GM03348 (cell line): ENCODE measurements around the gene VSNL1.

Experiments
- DNase-seq: peaks from one replicate; pipeline ENCODE4 v3.0.0; 2012; ENCODE audit warnings: low spot score

The VSNL1 gene

DNA sequence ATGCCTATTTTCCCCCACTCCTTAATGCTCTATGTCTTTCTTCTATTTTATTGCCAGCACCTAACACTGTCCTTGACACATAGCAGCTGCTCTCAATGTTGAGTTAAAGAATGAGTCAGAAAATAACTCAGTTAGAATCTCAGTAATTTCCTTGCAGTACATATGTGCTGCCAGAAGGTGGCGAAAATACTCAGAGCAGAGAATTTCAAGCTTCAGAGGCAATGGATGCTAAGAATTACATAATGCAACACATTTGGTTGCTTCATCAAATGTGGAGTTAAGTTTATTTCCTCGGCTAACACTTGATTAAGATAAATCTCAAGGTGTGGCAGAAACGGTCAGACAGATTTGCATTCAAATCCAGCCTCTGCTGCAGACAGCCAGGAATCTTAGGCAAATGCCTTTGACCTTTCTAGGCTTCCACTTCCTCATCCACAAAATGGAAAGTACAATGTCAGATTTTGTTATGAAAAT lies 105.6 kb downstream of the VSNL1 start:
- peak; percentile 79 for DNase-seq

DNA sequence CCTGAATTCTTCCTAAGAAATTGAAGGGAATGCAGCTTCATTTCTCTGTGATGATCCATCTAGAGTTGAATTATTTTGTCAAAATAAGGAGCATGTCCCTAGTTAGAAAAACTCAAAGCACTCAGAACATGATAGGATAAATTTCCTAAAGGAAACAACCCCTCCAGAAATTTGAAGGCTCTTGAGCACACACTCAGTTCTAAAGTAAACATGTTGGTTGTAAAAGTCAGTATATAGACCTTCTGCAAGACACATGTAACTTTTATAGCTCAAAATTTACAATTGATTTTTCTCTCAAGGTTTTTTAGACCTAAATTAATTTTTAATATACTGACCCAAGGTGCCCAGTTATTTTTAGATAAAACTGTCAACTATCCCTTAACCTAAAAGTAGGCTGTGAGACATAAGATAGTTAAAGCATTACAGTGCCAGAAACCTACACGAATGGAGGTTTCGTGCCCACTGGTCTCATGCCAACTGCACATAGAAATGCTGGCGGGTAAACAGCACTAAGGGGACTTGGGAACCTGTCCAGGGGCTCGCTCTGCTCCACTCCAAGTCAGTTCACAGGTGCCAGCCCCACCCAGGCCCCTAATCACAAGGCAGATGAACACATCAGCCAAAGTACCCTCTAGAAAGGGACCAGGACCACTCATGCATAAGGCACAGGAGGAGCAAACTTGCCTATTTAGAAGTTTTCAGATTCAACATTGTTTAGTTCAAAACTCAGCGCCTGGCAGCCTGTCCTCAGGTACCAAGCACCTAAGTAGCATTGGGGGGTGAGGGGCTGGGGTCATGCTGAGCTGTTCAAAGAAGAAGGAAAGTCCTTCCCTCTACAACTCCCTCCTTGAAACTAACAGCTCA lies 106.6 kb downstream of the VSNL1 start:
- no peak for DNase-seq

DNA sequence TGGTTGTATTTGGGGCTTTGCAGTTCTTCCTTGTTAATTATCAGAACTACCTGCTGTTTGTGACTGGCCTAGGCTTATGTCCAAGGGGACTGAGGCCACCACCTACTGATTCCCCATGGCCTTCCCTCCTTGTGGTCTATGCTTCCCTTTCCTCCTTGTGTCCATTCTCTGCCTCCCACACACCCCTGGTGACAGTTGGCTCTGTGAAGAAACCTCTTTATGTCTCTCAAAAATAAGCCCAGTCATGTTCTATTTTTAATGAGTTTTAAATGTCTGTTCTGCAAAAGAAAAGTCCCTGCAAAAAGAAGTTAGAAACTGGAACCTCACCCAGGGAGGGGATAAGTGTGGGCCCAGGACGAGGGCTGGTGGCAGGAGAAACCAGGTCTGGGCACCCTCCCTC lies 108.1 kb downstream of the VSNL1 start:
- no peak for DNase-seq

DNA sequence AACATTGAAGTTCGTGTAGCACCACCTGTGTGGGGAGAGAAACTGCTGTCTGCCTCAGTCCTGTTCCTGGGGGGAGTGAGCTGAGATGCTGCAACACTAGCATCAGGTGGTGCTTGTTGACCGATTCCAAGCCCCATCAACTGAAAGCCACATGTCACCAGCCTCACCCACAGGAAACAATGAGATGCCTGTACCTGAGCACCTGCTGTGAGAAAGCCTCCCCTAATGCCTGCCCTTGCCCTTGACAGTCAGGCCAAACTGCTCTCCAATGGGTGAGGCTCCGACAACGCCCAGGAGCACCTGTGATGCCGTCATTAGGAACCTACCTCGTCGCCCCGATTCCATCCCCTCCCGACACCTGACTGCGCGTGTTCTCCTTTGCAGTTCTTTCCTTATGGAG lies 108.5 kb downstream of the VSNL1 start:
- DNase-seq = no peak

DNA sequence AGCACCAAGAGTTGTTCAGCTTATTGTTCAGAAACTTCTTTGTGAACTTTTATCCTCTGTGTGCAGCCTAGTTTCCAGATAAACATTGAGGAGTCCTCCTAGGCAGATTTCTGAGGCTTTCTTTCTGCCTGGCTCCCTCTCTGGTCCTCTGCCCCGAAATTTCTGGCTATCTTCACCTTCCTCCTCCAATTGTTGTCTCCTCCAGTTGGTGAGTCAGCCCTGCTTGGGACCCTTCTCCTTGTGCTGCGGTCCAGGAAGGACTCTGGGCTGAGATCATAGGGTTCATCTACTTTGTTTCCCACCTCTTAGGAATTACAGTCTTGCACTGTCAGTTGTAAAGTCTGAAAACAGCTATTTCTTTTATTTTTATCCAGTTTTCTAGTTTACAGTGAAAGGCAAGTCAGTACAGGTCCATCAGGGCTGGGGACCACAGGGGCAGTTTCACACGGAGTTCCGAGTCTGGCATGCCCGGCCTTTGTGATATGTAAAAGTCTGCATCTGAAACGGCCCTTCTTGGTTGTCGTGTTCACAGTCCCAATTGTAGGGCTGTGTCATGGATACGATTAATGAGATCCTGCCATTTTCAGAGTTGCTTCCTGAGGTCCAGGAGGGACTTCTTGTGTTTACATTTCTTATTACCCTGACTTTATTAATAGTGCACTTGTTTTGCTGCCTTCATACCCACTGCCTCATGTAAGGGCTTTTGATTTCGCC lies 112.3 kb downstream of the VSNL1 start:
- no peak for DNase-seq

DNA sequence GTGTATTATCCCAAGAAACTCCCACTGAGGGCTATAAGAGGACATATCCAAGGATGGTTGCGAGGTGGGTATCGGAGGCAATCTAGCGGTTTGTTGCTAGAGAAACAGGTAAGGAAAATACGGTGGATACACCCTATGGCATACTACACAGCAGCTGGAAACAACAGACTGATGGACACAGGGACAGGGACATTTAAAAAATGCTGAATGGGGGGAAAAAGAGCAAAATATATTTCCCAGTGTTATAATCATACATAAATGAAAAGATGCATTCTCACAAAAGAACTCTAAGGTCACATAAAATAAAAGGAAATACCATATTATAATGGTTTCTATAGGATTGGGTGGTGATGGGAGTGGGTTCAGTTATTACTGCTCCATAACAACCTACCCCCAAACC lies 117.3 kb downstream of the VSNL1 start:
- no peak for DNase-seq

DNA sequence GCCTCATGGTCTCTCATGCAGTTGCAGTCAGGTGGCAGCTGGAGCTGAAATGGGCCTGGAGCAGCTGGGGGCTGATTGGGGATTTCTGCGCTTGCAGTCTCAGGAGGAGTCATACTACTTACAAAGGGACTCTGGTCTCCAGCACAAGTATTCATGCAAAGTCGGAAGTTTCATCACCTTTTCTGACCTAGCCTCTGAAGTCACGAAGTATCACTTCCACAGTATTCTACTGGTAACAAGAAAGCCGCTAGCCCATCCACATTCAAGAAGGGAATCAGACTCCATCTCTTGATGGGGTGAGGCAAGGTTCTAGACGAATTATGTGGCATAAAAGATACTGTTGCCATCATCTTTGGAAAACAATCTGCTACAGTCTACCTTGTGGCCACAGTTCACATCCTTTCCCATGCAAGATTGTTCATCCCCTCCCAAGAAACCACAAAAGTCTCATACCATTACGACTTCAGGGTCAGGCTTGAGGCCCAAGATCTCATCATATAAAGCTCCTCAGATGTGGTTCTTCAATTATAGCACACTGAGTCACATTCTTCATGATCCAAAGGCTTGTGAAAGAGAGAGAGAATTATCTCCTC lies 117.9 kb downstream of the VSNL1 start:
- DNase-seq = peak; percentile 35

DNA sequence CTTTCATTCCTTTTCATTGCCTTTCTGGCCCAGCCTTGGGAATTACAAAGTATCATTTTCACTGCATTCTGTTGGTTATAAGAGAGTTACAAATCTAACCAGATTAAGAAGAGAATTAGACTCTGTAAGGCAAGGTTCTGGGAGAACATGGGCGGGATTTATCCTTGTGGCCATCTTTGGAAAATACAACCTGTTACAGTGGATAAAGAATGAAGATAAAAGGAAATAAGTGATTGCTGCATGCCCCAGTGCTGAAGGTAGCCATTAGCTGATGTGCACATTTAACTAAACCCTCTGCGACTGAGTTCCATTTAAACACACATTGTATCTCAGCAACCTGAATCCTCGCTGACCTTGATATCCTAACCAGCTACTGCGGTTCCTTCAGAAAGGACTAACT lies 119.7 kb downstream of the VSNL1 start:
- no peak for DNase-seq

DNA sequence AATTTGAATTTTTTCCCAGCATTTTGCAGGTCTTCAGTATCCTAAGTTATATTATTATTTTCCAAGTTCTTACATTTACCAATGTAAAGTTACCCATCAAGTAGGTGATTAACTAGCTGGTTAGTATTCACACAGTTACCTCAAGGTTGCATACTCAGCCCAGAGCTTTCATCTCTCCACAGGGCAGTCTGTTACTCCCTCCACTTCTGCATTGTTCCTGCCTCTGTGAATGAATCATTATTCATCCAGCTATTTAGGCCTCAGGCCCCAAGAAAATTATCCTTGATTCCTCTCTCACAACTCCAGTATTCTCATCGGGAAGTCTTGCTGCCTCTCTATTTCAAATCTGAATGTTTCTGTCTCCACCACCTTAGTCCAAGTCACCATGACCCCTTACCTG lies 121.0 kb downstream of the VSNL1 start:
- DNase-seq = no peak

DNA sequence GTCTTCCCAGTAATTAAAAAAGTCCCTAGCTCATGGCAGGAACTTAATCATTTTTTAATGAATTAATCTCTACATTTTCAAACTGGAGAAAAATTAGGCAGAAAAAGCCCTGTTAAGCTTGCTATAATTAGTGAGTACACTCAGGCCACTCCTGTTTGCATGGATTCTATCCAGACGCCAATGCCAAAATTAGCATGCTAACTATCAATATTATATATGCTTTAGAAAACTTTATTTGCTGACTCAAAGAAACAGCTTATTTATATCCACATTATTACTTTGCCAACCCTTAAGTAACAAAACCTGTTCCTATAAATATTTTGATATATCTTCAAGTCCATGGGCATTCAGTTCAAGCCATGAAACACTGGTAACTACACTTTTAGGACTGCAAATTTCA lies 122.2 kb downstream of the VSNL1 start:
- DNase-seq = no peak

DNA sequence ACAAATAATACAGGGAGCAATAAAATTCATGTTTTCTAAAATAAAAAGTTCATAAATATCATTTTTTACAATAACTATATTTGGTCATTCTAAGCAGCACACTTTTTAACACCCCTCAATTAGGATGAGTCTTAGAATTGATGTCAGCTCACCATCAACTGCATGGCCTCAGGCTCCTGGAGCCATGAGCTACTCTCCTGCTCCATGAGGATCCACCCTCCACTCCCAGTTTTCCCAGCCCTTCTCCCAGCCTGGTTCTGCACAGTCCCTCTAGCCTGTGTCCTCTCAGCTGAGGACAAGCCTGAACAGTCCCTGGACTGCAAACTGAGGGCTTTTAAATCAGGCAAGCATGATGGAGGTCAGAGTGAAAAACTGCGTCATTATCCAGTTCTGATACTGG lies 124.0 kb downstream of the VSNL1 start:
- no peak for DNase-seq

DNA sequence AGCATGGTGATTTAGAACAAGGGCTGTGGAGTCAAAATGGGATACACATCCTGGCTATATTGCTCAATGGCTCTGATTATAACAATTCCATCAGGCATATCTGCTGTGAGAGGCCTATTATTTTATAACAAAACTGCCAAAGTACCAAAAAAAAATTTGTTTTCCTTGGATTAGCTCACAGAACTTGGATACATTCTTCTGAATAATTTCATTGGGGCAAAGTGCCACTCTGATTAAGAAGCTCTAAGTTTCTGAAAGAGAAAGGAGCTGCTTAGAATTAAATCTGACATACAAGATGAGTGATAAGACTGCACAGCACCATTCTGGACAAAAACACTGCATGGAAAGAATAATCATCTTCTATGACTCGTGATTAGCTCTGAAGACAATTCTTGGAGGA lies 127.4 kb downstream of the VSNL1 start:
- no peak for DNase-seq

DNA sequence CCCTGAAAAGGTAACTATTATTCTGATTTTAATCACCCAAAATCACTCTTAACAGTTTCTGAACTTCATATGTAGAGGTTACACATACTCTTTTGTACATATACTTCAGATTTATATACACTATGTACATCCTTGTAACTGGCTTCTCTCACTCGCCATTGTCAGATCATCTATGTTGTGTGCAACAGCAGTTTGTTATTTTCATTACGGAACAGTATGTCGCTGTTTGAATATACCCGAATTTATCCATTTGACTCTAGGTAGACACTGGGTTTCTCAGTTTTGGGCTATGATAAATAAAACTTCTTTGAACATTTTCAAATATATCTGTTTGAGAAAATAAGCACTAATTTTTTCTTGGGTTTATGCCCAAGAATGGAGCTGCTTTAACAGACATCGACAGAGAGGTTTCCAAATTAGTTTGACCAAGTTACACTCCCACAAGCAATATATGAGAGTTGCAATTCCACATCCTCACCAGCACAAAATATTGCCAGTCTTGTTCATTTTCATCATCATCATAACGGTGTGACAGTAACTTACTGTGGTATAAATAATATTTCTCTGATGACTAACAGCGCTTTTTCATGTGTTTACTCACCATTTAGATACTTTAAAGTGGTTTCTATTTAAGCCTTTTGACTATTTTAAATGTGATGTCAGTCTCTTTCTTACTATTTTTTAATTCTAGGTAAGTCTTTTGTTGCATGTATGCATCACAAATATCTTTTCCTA lies 132.3 kb downstream of the VSNL1 start:
- peak; percentile 56 for DNase-seq

DNA sequence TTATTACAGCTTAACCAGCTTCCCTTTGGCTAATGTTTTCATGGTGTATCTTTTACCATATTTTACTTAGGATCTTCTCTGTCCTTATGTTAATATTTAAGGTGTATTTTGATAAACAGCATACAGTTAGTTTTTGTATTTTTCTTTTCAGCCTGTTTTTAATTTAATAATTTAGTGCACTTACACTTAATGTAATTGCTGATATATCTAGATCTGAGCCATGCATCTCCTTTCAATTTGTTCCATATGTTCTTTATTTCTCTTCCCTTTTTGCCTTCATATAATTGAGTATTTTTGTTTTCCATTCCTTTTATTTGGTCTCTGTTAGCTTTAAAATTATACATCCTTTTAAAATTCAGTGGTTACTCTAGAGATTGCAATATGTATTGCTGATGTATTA lies 134.3 kb downstream of the VSNL1 start:
- DNase-seq = no peak

DNA sequence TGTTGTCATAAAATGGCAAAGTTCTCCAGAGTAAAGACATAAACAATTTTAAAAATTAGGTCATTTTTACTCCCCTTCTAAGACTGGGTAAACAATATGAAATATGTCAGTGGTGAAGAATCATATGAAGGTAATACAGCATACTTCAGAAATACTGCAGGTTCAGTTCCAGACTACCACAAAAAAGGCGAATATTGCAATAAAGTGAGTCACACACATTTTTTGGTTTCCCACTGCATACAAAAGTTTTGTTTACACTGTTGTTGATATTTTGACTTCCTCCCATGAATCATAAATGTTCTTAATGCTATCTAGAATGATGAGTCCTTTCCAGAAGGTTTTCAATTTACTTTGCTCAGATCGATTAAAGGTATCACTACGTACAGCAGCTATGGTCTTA lies 139.6 kb downstream of the VSNL1 start:
- DNase-seq = no peak

DNA sequence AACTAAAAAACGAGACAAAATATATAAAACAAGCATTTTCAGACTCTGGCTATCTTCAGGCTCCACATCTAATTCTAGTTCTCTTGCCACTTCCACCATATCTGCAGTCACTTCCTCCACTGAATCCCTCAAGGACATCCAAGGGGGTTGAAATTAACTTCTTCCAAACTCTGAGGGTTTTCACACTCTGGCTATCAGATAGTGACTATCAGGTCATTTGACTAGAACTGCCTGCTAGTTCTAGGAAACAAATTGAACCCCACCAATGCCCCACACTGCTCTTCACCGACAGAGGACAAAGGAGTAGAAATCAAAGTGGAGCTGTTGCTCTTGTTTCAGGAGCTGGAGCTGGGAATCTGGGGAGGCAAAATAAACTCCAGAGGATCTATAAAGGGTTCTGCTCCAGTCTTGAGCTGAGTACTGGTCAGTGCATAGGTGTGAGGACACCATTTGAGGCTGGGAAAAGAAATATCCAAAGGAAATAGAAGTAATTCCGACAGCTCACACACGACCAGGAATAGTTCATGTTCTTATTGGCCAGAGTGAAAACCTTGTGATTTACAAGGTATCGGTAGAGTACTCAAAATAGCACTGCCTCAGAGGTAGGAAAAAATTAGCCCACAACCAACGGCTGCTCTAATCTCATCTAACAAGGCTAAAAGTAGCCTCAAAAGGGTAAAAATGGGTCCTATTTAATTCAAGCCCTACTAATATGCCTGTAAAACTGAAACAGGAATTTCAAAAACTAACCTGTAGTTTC lies 141.8 kb downstream of the VSNL1 start:
- DNase-seq = no peak

DNA sequence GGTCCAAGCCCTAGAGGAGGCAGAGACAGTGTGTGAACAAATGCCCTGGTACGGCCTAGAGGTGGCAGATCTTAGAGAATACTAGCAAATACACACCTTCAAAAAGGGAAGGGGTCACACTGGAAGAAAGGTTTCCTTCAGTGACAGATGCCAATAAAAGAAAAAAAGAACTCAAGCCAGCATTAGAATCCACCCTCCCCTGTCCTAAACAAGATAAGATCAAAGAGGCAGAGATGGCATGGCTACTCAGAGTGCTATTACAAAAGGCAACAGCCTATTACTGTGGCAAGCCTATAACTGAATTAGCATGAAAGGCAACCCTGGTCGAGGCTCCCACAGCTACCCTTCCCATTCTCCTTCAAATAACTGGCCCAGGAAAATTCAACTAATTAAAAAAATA lies 143.5 kb downstream of the VSNL1 start:
- DNase-seq = no peak

DNA sequence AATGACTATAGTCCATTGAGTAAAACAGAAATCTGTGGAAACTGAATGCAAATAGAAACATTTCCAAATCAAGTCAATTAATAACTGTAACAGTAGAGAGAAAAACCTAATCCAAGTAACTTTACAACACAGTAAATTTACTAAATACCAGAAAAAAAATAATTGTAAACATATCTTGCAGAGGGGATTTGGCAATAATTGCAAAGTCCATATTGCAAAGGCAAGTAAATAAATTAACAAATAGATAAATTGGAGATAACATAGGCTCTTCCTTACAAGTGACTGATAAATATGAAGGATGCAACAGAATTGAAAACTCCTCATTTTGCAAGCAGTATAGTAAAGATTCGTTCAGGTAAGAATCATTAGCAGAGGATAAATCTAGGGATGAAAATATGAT lies 148.1 kb downstream of the VSNL1 start:
- DNase-seq = no peak

DNA sequence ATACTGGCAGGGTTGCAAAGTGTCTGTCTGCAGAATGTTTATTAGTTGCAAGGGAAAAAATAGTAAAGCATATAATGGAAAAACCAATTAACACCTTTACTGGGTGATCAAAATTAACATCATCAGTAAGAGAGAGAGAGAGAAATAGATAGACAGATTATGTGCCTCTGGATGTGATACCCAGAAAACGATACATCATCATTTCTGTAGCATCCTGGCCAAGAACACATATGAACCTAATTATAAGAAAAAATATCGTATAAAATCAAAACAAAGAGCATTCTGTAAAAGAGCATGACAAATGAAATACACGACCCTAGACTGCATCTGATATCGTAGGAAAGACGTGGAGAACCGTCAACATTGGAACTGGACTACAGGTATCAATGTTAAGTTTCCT lies 148.5 kb downstream of the VSNL1 start:
- no peak for DNase-seq

DNA sequence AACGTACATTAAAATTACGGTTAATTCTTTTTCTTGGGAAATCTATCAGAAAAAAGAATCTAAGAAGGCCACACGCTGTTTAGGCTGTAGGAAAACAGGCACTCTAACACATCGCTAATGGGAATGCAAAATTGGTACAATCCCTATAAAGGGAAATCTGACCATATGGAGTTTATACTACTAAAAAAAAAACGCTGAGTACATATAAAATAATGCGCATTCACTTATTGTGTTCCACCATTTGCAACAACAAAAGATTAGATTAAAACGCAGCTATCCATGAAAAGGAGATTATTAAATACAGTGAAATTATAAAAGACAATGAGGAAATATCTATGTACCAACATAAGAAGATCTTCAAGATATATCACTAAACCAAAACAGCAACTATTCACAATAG lies 150.3 kb downstream of the VSNL1 start:
- DNase-seq = no peak
